Activated T-cell treated with anti-CD3 and anti-CD28 coated beads, Interleukin-2, amount 50 U/mL, for 1 hour (primary cell): ENCODE results near the gene LTO1.
"Not testable (repeated sequence)": the region's sequence is repeated elsewhere in the genome, so short reads cannot be mapped to it uniquely, and the experiment has no call there.

Experiments
- DNase-seq: peaks from one replicate; pipeline ENCODE4 v3.0.0-alpha.2; 2020

Gene LTO1

DNA sequence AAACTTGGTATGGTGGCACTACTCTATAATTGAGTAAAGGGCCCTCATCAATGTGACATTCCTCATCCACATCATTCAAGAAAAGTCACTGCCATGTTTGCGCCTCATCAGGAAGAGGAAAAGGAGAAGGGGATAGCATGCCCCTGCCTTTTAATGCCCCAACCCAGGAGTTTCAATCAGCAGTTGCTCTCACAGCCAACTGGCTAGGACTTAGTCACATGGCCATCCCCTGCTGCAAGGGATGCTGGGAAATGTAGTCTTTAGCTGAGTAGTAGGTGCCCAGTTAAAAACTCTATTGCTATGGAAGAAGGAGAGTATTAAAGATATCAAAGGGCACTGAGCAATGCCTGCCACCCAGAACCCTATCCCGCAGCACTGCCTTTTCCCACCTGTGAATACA lies 45.1 kb downstream of the LTO1 start:
- no peak for DNase-seq

DNA sequence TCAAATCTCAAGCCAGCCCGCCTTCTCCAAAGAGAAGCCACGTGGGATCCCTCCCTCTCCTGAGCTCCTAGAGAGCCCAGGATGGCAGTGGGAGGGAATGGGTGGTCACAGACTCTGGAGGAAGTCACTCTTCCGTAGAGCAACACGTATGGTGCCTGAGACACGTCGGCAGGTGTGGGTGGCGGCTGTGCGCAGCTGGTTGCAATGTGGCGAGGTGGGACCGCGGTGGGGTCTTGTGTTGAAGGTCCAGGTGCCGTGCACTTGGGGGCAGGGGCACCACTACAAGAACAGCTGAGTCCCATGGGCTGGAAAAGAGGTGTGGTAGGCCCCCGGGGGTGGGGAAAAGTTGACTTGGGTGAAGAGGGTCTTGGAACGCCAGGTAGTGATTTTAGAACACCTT lies 47.6 kb downstream of the LTO1 start:
- DNase-seq = no peak

DNA sequence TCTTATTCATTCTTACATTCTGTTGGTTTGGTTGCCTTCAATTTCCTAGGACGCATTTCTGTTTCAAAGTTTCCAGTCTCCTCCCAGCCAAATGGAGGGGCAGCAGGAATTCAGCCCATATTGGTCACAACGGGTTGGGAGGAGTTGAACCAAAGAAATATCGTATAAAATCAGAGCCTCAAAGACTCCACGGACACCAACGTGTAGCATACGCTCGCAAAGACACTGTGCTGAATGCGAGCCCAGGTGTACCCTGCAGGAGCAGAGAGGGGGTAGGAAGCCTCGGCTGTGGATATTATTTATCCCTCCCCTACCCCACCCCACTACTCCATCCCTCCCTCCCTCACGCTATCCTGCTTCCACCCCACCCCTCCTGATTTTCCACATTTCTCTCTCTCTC lies 49.7 kb downstream of the LTO1 start:
- no peak for DNase-seq

DNA sequence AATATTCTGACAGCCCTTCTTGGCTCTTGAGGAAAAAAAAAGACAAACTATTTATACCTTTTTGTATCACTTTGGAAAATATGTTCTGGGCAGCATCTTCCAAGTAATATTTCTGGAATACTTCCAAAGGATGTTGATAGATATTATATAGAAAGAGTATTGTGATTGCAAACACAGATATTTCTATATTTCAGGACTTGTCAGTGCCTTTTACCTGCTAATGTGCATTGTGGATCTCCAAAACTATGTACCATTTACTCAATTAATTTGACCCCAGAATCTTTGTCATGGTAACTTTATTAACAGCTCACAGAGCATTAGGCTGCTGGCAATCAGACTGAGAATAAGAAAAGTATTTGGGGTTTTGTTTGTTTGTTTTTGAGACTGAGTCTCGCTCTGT lies 50.9 kb downstream of the LTO1 start:
- DNase-seq = no peak

DNA sequence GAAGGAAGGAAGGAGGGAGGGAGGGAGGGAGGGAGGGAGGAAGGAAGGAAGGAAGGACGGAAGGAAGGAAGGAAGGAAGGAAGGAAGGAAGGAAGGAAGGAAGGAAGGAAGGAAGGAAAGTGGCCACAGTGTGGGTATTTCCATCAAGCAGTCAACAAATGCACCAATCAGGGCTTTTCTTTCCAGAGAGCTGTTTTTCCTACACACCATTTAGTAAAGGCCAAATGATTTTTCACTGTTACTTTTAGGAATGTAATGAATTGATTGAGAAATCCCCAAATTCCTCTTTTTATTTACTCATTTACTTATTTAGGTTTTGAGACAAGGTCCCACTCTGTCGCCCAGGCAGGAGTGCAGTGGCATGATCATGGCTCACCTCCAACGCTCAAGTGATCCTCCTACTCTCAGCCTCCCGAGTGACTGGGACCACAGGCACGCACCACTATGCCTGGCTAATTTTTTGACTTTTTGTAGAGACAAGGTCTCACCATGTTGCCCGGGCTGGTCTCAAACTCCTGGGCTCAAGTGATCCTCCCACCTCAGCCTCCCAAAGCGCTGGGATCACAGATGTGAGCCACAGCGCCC lies 53.0 kb downstream of the LTO1 start:
- not testable (repeated sequence) for DNase-seq

DNA sequence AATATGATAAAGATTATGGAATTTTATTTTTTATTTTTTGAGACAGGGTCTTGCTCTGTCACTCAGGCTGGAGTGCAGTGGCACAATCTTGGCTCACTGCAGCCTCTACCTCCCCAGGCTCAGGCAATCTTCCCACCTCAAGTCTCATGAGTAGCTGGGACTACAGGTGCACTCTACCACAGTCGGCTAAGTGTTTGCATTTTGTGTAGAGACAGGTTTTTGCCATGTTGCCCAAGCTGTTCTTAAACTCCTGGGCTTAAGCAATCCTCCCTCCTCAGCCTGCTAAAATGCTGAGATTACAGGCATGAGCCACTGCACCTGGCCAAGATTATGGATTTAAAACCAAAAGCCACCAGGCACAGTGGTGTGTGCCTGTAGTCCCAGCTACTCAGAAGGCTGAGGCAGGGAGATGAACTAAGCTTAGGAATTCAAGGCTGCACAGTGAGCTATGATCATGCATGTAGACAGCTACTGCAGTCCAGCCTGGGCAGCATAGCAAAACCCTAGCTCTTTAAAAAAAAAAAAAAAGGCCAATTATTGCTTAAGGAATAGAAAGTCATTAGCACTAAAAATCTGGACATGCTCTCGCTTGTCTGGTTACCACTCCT lies 54.4 kb downstream of the LTO1 start:
- no peak for DNase-seq

DNA sequence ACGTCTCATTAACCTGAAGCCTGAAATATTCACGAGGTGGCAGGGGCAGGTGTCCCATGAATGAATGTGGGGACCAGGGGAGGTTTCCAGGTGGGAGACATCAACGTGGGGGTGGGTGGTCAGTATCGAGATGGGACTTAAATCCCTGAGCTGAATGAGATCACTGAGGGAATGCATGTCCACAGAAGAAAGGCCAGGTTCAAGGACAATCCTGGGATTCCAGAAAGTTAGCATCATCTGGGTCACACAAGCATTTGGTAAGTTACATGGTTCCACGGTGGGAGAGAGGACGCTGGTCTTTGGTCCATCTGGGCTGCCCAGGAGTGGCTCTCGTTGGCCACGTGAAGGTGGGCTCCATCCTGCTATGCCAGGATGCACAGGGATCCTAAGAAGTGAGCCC lies 56.9 kb downstream of the LTO1 start:
- DNase-seq = no peak

DNA sequence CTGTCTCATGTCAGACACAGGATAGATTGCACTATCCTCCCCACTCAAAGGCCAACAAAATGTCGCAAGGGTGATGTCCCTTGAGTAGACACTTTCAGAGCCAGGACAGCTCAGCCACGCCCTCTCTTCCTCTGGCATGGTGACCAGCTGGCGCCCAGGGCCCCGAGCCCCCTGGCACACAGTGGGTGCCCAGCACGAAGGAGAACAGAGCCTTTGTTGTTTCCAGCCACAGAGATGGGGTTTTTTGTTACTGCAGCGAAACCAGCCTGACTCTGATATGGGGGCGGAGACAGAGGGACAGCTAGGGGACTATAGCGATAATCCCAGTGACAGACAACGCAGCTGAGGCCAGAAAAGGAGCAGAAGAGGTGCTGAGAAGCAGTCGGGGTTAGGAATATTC lies 57.5 kb downstream of the LTO1 start:
- DNase-seq = no peak

DNA sequence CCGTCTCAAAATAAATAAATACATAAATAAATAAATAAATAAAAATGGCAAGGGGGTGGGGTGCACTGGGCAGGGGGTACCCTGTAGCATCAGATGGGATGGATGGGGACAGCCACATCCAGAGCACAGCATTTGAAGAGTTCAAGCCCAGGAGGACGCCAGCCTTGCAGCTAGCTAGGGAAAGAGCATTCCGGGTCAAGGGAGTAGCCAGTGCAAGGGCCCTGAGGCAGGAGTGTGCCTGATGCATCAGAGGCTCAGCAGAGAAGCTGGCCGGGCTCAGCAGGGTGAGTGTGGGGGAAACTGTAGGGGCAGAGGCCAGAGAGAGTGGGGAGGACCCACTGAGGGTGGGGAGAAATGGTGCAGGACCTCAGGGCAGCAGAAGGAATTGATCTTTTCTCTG lies 57.9 kb downstream of the LTO1 start:
- DNase-seq = no peak
